ENCODE data around the gene ENSA. TPM values are rescaled to one million over a fixed set of nuclear protein-coding genes. Genes with fewer than 3 reads are reported as not detected.
"Not testable (repeated sequence)": the region's sequence is repeated elsewhere in the genome, so short reads cannot be mapped to it uniquely, and the experiment has no call there.

ENSA gene
- total RNA-seq, 1 donor from 2014 or later, result 109 TPM

- peak; percentile 77 for DNase-seq (ENCODE audit: low read depth)
Observed at GRCh38 chr1:150621497-150622302, 7.7 kb downstream of the ENSA start.

GRCh38 chr1:150620919-150621318 is 8.5 kb downstream of the ENSA start:
- DNase-seq (ENCODE audit: low read depth), result peak; percentile 55

DNA sequence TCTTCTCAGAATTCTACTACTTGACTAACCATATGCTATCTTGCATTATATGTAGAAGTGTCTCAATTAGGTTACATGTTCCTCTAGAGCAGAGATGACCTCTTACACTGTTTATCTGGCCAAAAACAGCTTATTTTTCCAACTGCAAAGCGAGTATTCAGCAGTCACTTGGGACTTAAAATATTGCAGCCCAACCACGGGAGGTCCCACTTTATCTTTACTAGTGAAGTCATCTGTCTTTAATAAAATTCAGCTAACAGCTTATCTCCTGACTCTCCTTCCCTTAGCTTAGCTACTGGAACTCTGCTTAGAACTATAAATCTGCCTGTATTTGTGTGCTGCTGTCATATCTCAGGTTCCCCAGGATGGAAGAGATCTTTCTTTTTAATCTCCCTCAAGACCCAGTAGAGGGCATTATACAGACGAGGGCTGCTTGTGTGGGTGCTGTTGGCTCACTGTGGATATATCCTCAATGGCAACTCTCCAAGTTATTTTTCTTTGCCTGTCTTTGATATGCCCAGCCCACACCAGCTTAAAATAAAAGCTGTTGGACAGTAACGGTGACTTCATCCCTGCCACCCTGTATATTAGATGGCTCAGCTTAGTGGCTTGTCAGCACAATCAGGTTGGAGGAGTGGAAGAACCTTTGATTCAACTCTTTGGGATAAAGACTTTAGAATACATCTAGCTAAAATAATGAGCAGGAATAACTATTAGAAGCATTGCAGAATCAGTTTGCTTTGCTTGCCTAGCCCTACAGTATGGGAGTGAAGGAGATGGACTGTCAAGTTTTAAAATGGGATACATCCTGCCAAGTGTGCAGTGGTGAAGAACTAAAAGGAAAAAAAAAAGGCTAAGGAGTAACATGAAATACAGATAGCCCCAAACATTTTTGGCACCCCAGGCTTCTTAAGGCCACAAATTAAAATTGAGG is 9.6 kb downstream of the ENSA start:
- DNase-seq (ENCODE audit: low read depth), result peak; percentile 86

DNA sequence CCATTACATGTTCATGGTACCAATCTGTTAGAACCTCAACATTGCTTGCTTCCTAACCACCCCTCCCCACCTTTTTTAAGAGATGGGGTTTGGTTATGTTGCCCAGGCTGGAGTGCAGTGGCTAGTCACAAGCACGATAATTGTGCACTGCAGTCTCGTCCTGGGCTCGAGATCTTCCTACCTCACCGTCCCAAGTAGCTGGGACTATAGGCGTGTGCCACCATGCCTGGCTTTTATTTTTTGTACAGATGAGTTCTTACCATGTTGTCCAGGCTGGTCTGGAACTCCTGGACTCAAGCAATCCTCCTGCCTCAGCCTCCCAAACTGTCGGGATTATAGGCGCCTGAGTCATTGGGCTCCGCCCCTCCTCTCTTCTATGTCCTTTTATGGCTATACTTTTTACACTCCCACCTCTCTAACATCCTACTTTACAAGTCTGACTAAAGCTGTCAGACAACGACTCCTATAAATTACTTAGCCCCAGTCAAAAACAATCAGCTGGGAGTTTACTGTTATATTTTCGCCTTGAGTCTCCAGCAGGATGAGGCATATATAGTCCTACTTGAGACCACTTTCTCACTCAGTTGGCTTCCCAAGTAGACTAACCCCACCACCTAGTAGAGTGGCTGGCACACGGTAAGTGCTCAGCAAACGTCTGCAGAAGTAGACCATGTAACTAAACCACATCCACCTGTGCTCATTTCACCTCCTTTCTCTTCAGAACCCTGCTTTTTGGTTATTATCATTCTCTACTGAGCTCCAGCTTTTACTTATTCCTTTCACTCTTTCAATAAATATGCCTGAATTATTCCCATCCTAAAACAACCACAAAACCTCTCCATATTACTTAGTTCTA is 13.8 kb downstream of the ENSA start:
- DNase-seq (ENCODE audit: low read depth), result peak; percentile 45

- DNase-seq (ENCODE audit: low read depth), result peak; percentile 89
Observed at GRCh38 chr1:150613061-150613920, 16.1 kb downstream of the ENSA start.

GRCh38 chr1:150612014-150612345 is 17.4 kb downstream of the ENSA start:
- no peak for DNase-seq (ENCODE audit: low read depth)

- no peak for DNase-seq (ENCODE audit: low read depth)
Observed at GRCh38 chr1:150610576-150610975, 18.8 kb downstream of the ENSA start.

DNA sequence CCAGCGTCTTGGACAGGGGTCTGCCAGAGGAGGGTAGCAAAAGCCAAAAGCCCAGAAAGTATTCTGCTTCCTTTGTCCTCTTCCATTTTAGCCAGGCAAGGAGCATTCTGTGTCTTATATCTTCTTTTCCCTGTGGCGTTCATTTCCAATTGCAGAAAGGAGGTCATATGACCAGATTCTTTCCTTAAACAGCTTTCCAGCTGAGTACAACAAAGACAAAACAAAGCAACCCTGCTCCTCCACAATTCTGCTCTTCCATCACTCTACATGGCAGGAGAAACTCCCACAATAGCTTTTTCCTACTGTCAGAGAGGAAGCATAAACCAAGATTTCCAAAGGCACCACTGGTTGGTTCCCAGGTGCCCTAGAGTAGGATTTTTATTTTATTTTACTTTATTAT is 19.7 kb downstream of the ENSA start:
- DNase-seq (ENCODE audit: low read depth), result peak; percentile 38

DNA sequence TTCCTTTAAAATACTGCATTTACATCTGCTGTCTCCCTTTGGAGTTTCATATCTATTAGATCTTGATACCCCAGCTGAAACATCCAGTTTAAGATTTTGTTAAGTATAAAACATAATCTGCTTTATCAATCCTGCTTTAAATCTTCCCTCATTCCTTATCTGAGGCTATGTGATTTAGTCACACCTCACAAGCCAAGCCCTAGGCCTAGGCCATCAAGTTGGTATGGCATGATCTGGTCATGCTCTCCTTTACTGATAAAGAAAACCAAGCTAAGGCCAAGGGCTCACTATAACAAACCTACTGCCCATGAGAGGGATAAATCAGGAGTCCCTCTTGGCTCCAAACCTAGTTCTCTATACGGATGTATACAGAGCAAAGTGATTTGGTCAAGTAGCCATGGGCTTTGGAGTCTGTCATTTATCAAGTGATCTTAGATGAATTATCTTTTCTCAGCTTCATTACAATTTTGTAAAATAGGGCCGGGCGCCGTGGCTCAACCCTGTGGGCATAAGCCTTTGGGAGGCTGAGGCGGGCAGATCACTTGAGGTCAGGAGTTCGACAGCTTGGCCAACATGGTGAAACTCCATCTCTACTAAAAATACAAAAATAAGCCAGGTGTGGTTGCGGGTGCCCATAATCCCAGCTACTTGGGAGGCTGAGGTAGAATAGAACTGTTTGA is 22.8 kb downstream of the ENSA start:
- no peak for DNase-seq (ENCODE audit: low read depth)

DNA sequence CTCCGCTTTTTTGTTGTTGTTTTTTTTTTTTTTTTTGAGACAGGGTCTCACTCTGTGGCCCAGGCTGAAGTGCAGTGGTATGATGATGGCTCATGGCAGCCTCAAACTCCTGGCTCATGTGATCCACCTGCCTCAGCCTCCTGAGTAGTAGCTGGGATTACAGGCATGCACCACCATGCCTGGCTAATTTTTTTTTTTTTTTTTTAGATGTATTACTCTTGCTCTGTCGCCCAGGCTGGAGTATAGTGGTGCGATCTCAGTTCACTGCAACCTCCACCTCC is 24.0 kb downstream of the ENSA start:
- not testable (repeated sequence) for DNase-seq (ENCODE audit: low read depth)

- DNase-seq (ENCODE audit: low read depth), result no peak
Observed at GRCh38 chr1:150604226-150604588, 25.2 kb downstream of the ENSA start.

DNA sequence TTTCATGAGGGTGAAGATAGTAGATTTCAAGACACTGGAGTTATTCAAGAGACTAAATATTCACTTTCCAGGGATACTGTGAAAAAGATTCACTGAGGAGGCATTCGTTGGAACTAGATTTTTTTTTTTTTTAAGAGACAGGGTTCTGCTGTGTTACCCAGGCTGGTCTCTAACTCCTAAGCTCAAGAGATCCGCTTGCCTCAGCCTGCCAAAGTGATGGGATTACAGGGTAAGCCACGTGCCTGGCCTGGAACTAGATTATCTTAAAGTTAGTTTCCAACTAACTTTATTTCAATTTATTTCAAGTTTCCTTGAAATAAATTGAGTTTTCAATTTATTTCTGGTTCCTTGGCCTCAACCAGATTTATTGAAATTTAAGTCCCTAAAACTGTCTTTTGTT is 25.7 kb downstream of the ENSA start:
- DNase-seq (ENCODE audit: low read depth), result no peak

- DNase-seq (ENCODE audit: low read depth), result not testable (repeated sequence)
Observed at GRCh38 chr1:150602372-150602771, 27.0 kb downstream of the ENSA start.

- DNase-seq (ENCODE audit: low read depth), result no peak
Observed at GRCh38 chr1:150601540-150601939, 27.9 kb downstream of the ENSA start.

GRCh38 chr1:150598346-150598745 is 31.1 kb downstream of the ENSA start:
- DNase-seq (ENCODE audit: low read depth), result not testable (repeated sequence)

- DNase-seq (ENCODE audit: low read depth), result no peak
Observed at GRCh38 chr1:150596976-150597375, 32.4 kb downstream of the ENSA start.

GRCh38 chr1:150596095-150596892 is 33.1 kb downstream of the ENSA start:
- DNase-seq (ENCODE audit: low read depth), result peak; percentile 72

DNA sequence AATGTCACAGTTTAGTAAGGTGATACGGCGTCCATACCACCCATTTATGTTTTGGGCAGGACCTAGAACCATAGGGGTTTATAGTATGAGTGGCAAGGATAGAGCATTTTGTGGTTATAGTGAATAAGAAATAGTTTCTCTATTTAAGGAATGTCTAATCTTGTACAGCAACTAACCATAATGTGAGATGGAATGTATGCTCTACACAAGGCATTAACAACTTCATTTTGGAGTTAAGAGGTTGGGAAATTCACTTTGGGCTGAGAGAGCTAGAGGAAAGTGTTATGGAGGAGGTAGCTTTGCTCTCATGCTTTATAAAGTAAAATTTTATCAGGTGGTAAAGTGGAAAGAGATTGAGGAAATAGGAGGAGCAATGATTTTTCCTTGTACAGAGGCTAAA is 47.0 kb downstream of the ENSA start:
- no peak for DNase-seq (ENCODE audit: low read depth)

- not testable (repeated sequence) for DNase-seq (ENCODE audit: low read depth)
Observed at GRCh38 chr1:150581962-150582361, 47.5 kb downstream of the ENSA start.

DNA sequence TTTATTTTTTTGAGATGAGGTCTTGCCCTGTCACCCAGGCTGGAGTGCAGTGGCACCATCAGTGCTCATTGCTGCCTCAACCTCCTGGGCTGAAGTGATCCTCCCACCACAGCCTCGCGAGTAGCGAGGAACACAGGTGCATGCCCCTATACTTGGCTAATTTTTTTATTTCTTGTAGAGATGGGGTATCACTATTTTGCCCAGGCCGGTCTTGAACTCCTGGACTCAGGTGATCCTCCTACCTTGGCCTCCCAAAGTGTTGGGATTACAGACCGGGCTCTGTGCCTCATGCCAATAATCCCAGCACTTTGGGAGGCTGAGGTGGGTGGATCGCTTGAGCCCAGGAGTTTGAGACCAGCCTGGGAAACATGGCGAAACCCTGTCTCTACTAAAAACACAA is 48.0 kb downstream of the ENSA start:
- DNase-seq (ENCODE audit: low read depth), result not testable (repeated sequence)
